GM12873 (cell line): ENCODE measurements around the gene DAGLA.

Source experiments
- TF ChIP-seq, protein P1 (sequence below): IDR thresholded peaks from 2 replicates; pipeline ENCODE4 v1.5.1; 2012; ENCODE audit warnings: low read depth, mild to moderate bottlenecking, moderate library complexity, low read length, control low read depth; ENCODE audit not compliant: insufficient read depth; ENCODE audit errors: missing control alignments

The DAGLA gene

DNA sequence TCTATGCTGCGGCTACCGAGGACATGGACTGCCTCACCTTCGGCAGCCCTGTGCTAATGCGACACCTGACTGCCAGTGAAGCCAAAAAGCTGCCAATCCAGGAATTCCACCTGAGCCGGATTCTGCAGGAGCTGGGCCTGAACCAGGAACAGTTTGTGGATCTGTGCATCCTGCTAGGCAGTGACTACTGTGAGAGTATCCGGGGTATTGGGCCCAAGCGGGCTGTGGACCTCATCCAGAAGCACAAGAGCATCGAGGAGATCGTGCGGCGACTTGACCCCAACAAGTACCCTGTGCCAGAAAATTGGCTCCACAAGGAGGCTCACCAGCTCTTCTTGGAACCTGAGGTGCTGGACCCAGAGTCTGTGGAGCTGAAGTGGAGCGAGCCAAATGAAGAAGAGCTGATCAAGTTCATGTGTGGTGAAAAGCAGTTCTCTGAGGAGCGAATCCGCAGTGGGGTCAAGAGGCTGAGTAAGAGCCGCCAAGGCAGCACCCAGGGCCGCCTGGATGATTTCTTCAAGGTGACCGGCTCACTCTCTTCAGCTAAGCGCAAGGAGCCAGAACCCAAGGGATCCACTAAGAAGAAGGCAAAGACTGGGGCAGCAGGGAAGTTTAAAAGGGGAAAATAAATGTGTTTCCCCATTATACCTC, 115.8 kb downstream of the DAGLA start:
- TF ChIP-seq, protein P1, sequence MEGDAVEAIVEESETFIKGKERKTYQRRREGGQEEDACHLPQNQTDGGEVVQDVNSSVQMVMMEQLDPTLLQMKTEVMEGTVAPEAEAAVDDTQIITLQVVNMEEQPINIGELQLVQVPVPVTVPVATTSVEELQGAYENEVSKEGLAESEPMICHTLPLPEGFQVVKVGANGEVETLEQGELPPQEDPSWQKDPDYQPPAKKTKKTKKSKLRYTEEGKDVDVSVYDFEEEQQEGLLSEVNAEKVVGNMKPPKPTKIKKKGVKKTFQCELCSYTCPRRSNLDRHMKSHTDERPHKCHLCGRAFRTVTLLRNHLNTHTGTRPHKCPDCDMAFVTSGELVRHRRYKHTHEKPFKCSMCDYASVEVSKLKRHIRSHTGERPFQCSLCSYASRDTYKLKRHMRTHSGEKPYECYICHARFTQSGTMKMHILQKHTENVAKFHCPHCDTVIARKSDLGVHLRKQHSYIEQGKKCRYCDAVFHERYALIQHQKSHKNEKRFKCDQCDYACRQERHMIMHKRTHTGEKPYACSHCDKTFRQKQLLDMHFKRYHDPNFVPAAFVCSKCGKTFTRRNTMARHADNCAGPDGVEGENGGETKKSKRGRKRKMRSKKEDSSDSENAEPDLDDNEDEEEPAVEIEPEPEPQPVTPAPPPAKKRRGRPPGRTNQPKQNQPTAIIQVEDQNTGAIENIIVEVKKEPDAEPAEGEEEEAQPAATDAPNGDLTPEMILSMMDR = no peak
